HG03060 (cell line): Measurements from ENCODE around the gene INSR.

Experiments
- ATAC-seq: cut with Tn5 transposase; IDR thresholded peaks from one replicate; pipeline ENCODE4 v1.9.1; 2021; ENCODE audit warnings: low read depth, moderate number of reproducible peaks; ENCODE audit not compliant: unreplicated experiment

INSR gene

GRCh38 chr19:7297742-7298141 lies 3.5 kb upstream of the INSR start:
- ATAC-seq = no peak

GRCh38 chr19:7295912-7296536 lies 1.8 kb upstream of the INSR start:
- no peak for ATAC-seq

GRCh38 chr19:7294558-7295212 lies 471 bp upstream of the INSR start:
- no peak for ATAC-seq

- ATAC-seq = no peak
Measured at GRCh38 chr19:7292950-7293761, 1.1 kb downstream of the INSR start.

- no peak for ATAC-seq
Measured at GRCh38 chr19:7292352-7292949, 1.8 kb downstream of the INSR start.

- ATAC-seq = no peak
Measured at GRCh38 chr19:7288977-7289376, 5.2 kb downstream of the INSR start.

- no peak for ATAC-seq
Measured at GRCh38 chr19:7288131-7288530, 6.1 kb downstream of the INSR start.

- ATAC-seq = no peak
Measured at GRCh38 chr19:7287722-7288121, 6.5 kb downstream of the INSR start.

GRCh38 chr19:7280940-7281666 lies 13.1 kb downstream of the INSR start:
- ATAC-seq = no peak

GRCh38 chr19:7272856-7273578 lies 21.2 kb downstream of the INSR start:
- no peak for ATAC-seq

GRCh38 chr19:7268705-7269098 lies 25.5 kb downstream of the INSR start:
- no peak for ATAC-seq

GRCh38 chr19:7267792-7268704 lies 26.2 kb downstream of the INSR start:
- no peak for ATAC-seq

- ATAC-seq = no peak
Measured at GRCh38 chr19:7266832-7267231, 27.4 kb downstream of the INSR start.

- no peak for ATAC-seq
Measured at GRCh38 chr19:7265963-7266362, 28.3 kb downstream of the INSR start.

- ATAC-seq = no peak
Measured at GRCh38 chr19:7264858-7265257, 29.4 kb downstream of the INSR start.

- no peak for ATAC-seq
Measured at GRCh38 chr19:7263521-7263920, 30.7 kb downstream of the INSR start.

GRCh38 chr19:7263066-7263465 lies 31.1 kb downstream of the INSR start:
- no peak for ATAC-seq

GRCh38 chr19:7262470-7262869 lies 31.7 kb downstream of the INSR start:
- ATAC-seq = no peak

- no peak for ATAC-seq
Measured at GRCh38 chr19:7260161-7260560, 34.1 kb downstream of the INSR start.
